NCI-H1436 (cell line): Measurements from ENCODE around the gene LRP5.
"Not testable (repeated sequence)": the region's sequence is repeated elsewhere in the genome, so short reads cannot be mapped to it uniquely, and the experiment has no call there.

ENCODE experiments used
- DNase-seq: peaks from one replicate; lab custom pipeline; 2025; lab: John Stamatoyannopoulos, UW

Gene LRP5

GRCh38 chr11:68444566-68444965 lies 132.2 kb downstream of the LRP5 start:
- DNase-seq = no peak

- DNase-seq = no peak
Measured at GRCh38 chr11:68445531-68446035, 133.2 kb downstream of the LRP5 start.

DNA sequence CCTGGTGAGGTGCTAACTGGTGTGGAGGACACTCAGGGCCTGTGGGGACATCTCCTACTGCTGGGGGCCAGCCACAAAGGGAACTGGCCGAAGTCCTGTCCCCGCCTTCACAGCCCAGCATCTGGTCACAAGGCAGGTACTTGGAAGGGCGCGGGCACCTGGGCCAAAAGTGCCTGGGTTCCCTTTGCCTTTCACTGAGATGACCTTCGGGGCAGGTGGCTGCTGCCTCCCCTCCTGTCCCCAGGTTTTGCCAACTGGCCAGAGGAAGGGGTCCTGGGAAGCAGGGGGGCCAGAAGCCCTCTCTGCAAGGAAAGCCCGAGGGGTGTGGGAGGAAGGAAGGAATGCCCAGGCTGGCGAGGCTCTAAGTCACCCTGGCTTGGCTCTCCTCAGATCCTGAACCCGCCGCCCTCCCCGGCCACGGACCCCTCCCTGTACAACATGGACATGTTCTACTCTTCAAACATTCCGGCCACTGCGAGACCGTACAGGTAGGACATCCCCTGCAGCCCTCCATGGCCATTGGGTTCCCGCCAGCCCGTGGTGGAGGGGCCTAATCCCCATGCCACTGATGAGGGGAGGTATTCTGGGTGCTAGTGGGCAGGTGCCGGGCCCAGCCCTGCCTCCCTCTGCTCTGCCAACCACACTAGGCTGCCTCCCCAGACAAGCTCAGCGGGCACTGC lies 133.8 kb downstream of the LRP5 start:
- DNase-seq = no peak

DNA sequence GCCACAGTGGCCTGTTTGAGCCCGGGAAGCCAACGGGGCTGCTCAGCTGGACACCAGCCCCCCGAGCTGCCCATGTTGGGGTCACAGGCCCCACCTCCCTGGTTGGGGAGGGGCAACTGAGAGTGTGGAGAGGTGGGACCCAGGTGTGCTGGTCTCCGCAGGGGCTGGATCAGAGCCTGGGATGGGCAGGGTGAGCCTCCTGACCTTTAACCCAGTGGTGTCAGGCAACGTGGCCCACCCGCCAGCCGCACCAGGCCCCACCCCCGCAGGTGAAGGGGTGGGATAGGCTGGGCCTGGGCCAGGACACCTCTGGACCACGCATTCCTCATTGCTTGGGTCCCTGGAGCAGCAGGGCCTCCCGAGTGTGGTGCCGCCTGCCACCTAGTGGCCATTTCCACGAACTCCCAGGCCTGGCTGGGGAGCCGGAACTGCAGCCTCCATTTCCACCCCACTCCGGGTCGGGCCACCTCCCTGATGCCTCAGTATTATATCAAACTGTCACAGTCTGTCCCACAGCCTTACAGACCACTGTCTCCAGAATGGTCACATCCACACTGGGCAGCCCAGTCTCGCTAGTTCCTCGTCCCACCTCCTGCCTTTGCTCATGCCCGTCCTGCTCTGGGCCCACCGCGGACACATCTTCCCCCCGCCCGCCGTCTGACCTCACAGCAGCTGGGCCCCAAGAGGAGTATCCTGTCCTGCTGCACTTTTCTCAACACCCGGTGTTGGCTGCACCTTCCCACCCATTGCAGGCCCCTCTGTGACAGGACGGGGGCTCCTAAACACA lies 134.8 kb downstream of the LRP5 start:
- DNase-seq = peak; percentile 55

- not testable (repeated sequence) for DNase-seq
Measured at GRCh38 chr11:68447914-68448313, 135.5 kb downstream of the LRP5 start.

DNA sequence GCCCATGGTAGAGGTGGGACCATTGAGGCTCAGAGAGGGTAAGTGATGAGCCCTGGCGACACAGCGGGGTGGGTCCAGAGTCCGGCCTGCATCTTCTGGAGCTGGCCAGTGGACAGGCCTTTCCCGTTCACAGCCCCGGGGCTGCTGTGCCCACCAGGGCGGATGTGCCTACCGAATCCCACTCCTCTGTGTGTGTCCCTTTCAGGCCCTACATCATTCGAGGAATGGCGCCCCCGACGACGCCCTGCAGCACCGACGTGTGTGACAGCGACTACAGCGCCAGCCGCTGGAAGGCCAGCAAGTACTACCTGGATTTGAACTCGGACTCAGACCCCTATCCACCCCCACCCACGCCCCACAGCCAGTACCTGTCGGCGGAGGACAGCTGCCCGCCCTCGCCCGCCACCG lies 136.2 kb downstream of the LRP5 start:
- DNase-seq = no peak

GRCh38 chr11:68449951-68450350 lies 137.6 kb downstream of the LRP5 start:
- DNase-seq = no peak

GRCh38 chr11:68450711-68451110 lies 138.3 kb downstream of the LRP5 start:
- no peak for DNase-seq

DNA sequence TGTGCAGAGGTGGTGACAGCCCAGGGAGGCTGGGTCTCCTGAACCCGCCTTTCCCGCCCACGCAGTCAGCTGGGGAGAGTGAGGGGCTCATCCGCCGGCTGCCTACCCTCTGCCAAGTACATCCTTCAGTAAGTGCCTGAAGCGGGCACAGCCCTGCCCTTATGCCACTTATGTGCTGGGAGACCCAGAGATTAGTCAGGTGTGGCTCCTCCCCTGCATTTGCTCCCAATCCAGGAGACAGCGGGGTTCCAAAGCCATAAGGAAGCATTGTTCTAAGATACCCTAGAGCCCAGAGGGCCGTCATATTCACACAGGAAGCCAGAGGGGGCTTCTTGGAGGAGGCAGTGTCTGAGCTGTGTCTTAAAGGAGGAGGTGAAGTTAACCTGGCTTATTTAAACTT lies 142.4 kb downstream of the LRP5 start:
- DNase-seq = no peak

- no peak for DNase-seq
Measured at GRCh38 chr11:68455485-68455884, 143.1 kb downstream of the LRP5 start.

DNA sequence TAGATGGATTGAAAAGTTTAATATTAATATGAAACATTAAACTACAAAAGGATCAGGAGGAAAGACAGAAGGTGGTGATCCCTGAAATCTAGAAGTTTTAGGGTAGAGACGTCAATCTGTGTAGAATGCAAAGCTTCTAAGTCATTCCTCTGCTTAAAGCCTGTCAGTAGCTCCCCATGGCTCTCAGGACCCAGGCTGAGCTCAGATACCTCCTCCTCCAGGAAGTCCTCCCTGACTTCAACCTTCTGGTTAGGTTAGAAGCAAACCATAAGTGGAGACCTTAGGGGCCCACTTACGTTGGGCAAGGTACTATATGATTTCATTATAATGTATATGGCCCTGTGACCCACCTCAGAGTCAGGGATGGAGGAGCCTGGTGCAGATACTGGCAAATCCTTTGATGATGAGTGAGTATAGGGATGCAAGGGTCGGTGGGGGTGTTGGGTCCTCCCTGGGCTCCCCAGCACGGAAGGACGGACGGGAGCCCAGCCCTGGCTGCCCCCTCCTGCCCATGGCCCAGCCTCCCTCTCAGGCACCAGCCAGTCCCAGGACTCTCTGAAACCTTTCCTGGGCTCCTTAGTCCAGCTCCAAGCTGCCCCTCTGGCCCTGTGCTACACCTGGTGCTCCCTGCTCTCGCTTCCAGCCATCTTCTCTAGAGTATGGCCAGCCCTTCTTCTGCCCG lies 145.0 kb downstream of the LRP5 start:
- no peak for DNase-seq

DNA sequence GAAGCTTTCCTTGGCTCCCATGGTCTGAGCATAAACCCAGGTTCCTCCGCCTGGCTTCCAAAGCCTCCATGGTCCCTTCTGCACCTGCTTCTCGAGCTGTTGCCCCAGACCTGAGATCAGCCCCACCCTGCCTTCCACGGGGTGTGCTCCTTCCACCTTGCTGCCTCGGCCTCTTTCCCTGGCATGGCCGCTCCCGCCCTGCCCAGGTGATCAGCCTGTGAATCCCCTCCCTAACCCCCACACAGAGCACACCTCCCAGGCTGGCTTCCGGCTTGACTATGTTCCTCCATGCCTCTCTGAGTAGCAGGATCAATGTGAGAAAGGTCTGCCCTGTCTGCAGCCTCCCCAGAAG lies 145.5 kb downstream of the LRP5 start:
- DNase-seq = no peak

DNA sequence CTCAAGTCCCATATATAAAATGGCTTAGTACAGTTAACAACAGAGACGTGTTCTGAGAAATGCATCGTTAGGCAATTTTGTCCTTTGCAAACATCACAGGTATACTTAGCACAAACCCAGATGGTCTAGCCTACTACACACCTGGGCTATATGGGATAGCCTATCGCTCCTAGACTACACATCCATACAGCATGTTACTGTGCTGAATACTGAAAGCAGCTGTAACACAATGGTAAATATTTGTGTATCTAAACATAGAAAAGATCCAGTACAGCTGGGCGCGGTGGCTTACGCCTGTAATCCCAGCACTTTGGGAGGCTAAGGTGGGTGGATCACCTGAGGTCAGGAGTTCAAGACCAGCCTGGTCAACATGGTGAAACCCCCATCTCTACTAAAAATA lies 145.9 kb downstream of the LRP5 start:
- not testable (repeated sequence) for DNase-seq

GRCh38 chr11:68459886-68460740 lies 147.7 kb downstream of the LRP5 start:
- DNase-seq = peak; percentile 99

GRCh38 chr11:68460741-68461574 lies 148.6 kb downstream of the LRP5 start, which contains the start of gene PPP6R3:
Gene PPP6R3 (plus strand): TSS chr11:68460752. CDS start chr11:68537665, 76,913 bp downstream.
- peak; percentile 46 for DNase-seq

GRCh38 chr11:68461575-68461917 lies 149.2 kb downstream of the LRP5 start:
- DNase-seq = no peak

DNA sequence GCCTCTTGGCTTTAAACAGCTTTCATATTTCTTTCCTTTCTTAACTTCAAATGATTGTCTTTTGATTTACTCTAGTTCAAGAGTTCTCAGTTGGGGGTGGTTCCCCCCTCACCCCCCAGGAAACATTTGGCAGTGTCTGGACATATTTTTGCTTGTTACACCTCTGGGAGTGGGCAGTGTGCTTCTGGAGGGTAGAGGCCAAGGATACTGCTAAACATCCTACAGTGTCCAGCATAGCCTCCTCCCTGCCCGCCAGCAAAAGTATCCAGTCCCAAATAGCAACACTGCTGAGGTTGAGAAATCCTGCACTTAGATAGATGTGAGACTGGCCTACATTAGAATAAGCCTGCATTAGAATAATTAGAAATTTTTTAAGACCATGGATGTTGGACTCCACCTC lies 151.3 kb downstream of the LRP5 start:
- DNase-seq = no peak

GRCh38 chr11:68467201-68467834 lies 154.9 kb downstream of the LRP5 start:
- DNase-seq = no peak

GRCh38 chr11:68468217-68468828 lies 155.9 kb downstream of the LRP5 start:
- no peak for DNase-seq

- DNase-seq = no peak
Measured at GRCh38 chr11:68469122-68469521, 156.7 kb downstream of the LRP5 start.
